HepG2 (cell line): Measurements from ENCODE around the gene CLEC16A.

Experiments
- BHLHE40 ChIP-seq: IDR thresholded peaks from 2 replicates; pipeline ENCODE4 v1.6.1; 2011; ENCODE audit warnings: low read length, improper control_type of control experiment
- CCAR2 ChIP-seq: fragments of 200-400 bp; formaldehyde crosslinking; optimal IDR thresholded peaks from 2 replicates; pipeline ENCODE3; 2018; ENCODE audit warnings: low read depth, mild to moderate bottlenecking, low read length, moderate library complexity
- CTCF ChIP-seq: sonication (generic); formaldehyde crosslinking; IDR thresholded peaks from 2 replicates; pipeline ENCODE4 v1.5.0; 2020; ENCODE audit warnings: mild to moderate bottlenecking, missing genetic modification reagents, moderate library complexity
- ESRRA ChIP-seq: sonication (generic); formaldehyde crosslinking; IDR thresholded peaks from 2 replicates; pipeline ENCODE4 v1.5.1; 2020; ENCODE audit warnings: mild to moderate bottlenecking, low read depth, missing genetic modification reagents
- KLF16 ChIP-seq, 2 experiments: sonication (generic) in 1 of 2; formaldehyde crosslinking in 1 of 2; IDR thresholded peaks; 2 replicates each; pipeline versions ENCODE4 v1.6.1 to v1.8.0; 2016 to 2023; ENCODE audit warnings: missing genetic modification reagents in 2 of 2, missing compliant biosample characterization in 1 of 2
- LCORL ChIP-seq, 2 experiments: fragments of 450-650 bp in 1 of 2; sonication (generic) in 1 of 2; formaldehyde crosslinking in 1 of 2; IDR thresholded peaks; 2 replicates each; pipeline versions ENCODE4 v1.5.0 to v1.6.1; 2017 to 2020; ENCODE audit warnings: antibody characterized with exemption in 1 of 2, missing genetic modification reagents in 1 of 2
- POLR2AphosphoS2 ChIP-seq: IDR thresholded peaks from 2 replicates; pipeline ENCODE4 v1.6.1; 2011; ENCODE audit warnings: low read depth, low read length, improper control_type of control experiment
- PRDM15 ChIP-seq: sonication (generic); formaldehyde crosslinking; IDR thresholded peaks from 2 replicates; pipeline ENCODE4 v1.4.0; 2020; ENCODE audit warnings: missing genetic modification reagents
- SRSF9 ChIP-seq: fragments of 200-400 bp; formaldehyde crosslinking; IDR thresholded peaks from 2 replicates; pipeline ENCODE4 v1.6.1; 2018; ENCODE audit warnings: borderline replicate concordance, mild to moderate bottlenecking, low read depth, low read length; ENCODE audit not compliant: insufficient read depth, poor library complexity, severe bottlenecking
- ZBTB26 ChIP-seq: IDR thresholded peaks from 2 replicates; pipeline ENCODE4 v1.6.1; 2016; ENCODE audit warnings: missing compliant biosample characterization, missing genetic modification reagents, borderline replicate concordance
- ZBTB42 ChIP-seq: sonication (generic); formaldehyde crosslinking; IDR thresholded peaks from 2 replicates; pipeline ENCODE4 v1.5.0; 2020; ENCODE audit warnings: mild to moderate bottlenecking, missing genetic modification reagents

- TF ChIP-seq SRSF9, result no peak
- no peak for TF ChIP-seq CCAR2
- TF ChIP-seq ZBTB26 (CRISPR knock-in tag), result no peak
- TF ChIP-seq BHLHE40, result no peak
- no peak for TF ChIP-seq PRDM15 (CRISPR knock-in tag)
- no peak for TF ChIP-seq KLF16 (CRISPR knock-in tag; IDR thresholded peaks at IDR 0.05)
- no peak for TF ChIP-seq ZBTB42 (CRISPR knock-in tag)
- no peak for TF ChIP-seq ESRRA (CRISPR knock-in tag)
- TF ChIP-seq POLR2AphosphoS2, result no peak
- TF ChIP-seq LCORL (IDR thresholded peaks at IDR 0.05), result no peak
- no peak for TF ChIP-seq LCORL (CRISPR knock-in tag; IDR thresholded peaks at IDR 0.05)
- TF ChIP-seq CTCF (CRISPR knock-in tag), result no peak
Measured at GRCh38 chr16:10992797-10993196, 48.4 kb downstream of the CLEC16A start.
